ENCODE data around the gene FAM9C.

The FAM9C gene

DNA sequence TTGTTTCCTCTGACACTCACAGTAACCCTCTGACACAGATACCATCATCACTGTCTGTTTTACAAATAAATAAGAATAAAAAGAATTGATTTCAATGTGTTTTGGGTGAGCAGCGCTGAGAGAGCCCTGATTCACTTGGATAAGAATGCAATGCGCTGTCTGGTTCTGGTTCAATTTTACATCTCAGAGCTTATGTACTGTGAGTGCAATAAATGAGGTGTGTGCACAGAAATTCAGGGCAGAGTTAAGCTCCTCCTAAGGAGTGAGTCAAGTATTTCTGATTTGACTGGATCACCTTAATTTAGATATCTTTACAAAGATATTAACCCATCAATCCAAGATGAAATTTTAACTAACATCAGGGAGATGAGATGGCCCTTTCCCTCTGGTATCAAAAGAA, 11.2 kb downstream of the FAM9C start:
- DNase-seq (ENCODE audit: low read depth) = no peak
- no peak overlapping the region for H3K4me3 ChIP-seq (replicated peaks; ENCODE audit: low read depth, low read length)
- no peak for TF ChIP-seq CTCF (IDR thresholded peaks at IDR 0.05; ENCODE audit: low read length, missing control alignments)

GRCh38 chrX:13029887-13030771, 14.3 kb downstream of the FAM9C start:
- no peak overlapping the region for H3K4me3 ChIP-seq (replicated peaks; ENCODE audit: low read depth, low read length)
- TF ChIP-seq CTCF (IDR thresholded peaks at IDR 0.05; ENCODE audit: low read length, missing control alignments) = no peak
- DNase-seq (ENCODE audit: low read depth) = peak; percentile 29

DNA sequence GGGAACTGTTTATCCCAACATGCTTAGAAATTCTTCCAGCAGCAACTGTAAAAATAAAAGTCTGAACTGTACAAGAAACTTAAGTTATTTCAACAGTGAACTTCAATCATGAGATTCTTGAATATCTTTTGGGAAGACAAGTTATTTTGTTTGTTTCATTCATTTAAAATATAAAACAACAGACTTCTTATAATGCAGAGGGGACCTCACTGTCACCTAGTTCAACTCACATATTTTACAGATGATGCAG, 14.9 kb downstream of the FAM9C start:
- no peak overlapping the region for H3K4me3 ChIP-seq (replicated peaks; ENCODE audit: low read depth, low read length)
- no peak for DNase-seq (ENCODE audit: low read depth)
- no peak for TF ChIP-seq CTCF (IDR thresholded peaks at IDR 0.05; ENCODE audit: low read length, missing control alignments)

- no peak overlapping the region for H3K4me3 ChIP-seq (replicated peaks; ENCODE audit: low read depth, low read length)
- DNase-seq (ENCODE audit: low read depth) = peak; percentile 48
- TF ChIP-seq CTCF (IDR thresholded peaks at IDR 0.05; ENCODE audit: low read length, missing control alignments) = no peak
Observed at GRCh38 chrX:13028871-13029636, 15.4 kb downstream of the FAM9C start.

DNA sequence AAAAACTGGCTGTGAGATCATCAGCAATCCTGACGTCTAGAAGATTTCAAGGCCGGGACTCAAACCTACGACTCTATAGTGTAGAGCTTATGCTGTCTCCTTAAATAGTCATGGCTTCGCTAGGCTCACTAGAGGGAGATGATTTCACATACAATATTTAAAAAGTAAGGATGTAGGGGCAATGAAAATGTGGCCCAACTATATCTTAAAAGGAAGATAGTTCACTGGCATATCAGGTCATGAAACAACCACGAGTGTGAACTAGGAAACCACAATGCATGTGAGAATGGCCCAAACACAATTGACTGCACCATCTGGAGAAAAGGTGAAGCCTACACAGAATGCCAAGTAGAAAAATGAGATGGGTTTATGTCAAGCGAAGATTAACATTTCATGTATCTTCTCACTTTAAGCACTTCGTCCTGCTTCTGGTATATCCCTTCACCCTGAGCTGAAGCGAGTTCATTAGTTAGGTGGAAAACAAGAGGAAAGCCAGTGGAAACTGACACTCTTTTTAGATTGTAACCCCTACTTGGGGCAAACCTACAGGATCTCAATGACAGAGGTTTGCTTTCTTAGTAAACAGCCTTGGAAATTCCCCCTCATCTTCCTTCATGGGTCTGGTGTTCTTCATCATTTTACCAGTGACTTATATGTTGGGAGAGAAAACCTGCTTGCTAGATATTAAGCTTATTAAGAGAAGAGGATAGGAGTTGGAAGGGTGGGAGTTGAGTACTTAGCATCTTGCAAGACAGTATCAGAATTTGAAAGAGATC, 17.4 kb downstream of the FAM9C start:
- DNase-seq (ENCODE audit: low read depth) = no peak
- TF ChIP-seq CTCF (IDR thresholded peaks at IDR 0.05; ENCODE audit: low read length, missing control alignments) = no peak
- H3K4me3 ChIP-seq (replicated peaks; ENCODE audit: low read depth, low read length) = no peak overlapping the region

DNA sequence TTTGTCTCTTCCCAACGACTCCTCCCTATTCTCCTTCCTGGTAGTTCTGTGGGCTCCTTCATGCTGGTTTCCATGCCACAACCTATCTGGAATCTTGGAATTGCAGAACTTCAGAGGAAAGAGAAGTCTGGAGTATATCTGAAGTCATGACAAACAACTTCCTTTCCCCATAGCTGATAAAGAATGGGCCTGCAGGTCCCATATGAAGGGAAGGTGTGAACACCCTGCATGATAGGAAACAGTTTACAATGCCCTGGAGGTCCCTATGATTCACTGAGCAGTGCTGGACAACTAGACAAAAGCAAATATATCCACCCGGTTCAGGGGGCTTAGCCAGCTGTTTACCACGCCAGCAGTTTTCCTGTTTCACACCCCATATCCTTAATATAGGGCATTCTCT, 19.4 kb downstream of the FAM9C start:
- no peak for DNase-seq (ENCODE audit: low read depth)
- no peak overlapping the region for H3K4me3 ChIP-seq (replicated peaks; ENCODE audit: low read depth, low read length)
- no peak for TF ChIP-seq CTCF (IDR thresholded peaks at IDR 0.05; ENCODE audit: low read length, missing control alignments)

Data from fibroblast of pulmonary artery (primary cell).